ENCODE results near the gene TRAF2.

DNA sequence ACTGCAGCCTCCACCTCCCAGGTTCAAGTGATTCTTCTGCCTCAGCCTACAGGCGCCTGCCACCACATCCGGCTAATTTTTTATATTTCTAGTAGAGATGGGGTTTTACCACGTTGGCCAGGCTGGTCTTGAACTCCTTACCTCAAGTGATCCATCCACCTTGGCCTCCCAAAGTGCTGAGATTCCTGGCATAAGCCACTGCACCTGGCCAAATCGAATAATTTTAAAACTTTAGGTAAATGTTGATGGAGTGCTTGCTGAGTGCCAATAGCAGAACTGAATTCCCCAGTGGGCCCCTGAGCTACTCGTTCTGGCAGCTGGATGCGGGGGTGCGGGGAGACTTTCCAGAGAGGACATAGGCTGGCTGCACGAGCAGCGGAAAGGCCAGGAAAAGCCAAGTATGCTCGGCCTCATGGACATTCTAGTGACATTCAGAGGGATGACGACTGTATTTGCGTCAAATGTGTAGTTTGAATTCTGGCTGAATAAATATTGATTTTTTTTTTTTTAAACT, 16.8 kb downstream of the TRAF2 start:
- TF ChIP-seq, protein P1, sequence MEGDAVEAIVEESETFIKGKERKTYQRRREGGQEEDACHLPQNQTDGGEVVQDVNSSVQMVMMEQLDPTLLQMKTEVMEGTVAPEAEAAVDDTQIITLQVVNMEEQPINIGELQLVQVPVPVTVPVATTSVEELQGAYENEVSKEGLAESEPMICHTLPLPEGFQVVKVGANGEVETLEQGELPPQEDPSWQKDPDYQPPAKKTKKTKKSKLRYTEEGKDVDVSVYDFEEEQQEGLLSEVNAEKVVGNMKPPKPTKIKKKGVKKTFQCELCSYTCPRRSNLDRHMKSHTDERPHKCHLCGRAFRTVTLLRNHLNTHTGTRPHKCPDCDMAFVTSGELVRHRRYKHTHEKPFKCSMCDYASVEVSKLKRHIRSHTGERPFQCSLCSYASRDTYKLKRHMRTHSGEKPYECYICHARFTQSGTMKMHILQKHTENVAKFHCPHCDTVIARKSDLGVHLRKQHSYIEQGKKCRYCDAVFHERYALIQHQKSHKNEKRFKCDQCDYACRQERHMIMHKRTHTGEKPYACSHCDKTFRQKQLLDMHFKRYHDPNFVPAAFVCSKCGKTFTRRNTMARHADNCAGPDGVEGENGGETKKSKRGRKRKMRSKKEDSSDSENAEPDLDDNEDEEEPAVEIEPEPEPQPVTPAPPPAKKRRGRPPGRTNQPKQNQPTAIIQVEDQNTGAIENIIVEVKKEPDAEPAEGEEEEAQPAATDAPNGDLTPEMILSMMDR (IDR thresholded peaks at IDR 0.05): no peak
- no peak for TF ChIP-seq POLR2A (IDR thresholded peaks at IDR 0.05)

Measured in right lobe of liver (tissue), 4 donors.